ENCODE results near the gene ZNF746.

GRCh38 chr7:149422914-149423301, 74.7 kb downstream of the ZNF746 start:
- TF ChIP-seq CTCF (IDR thresholded peaks at IDR 0.05; ENCODE audit: low read length) (no peak), EZH2 (optimal IDR thresholded peaks at IDR 0.05; ENCODE audit: low read depth, low read length) (no peak)
